Embryonic facial prominence (tissue), 1 donor: ENCODE data around the gene IMPG2.
"Not testable (repeated sequence)": the region's sequence is repeated elsewhere in the genome, so short reads cannot be mapped to it uniquely, and the experiment has no call there.

Source experiments
- DNase-seq: peaks from one replicate; pipeline ENCODE4 v3.0.0-alpha.2; 2016; ENCODE audit errors: extremely low spot score

The IMPG2 gene

GRCh38 chr3:101320475-101320874 lies at the start of gene IMPG2:
Gene IMPG2, minus strand, starts transcription at chr3:101320575. Its CDS starts 203 bp downstream, at chr3:101320372.
- DNase-seq: no peak

GRCh38 chr3:101362406-101362805 lies 42.0 kb upstream of the IMPG2 start:
- no peak for DNase-seq

DNA sequence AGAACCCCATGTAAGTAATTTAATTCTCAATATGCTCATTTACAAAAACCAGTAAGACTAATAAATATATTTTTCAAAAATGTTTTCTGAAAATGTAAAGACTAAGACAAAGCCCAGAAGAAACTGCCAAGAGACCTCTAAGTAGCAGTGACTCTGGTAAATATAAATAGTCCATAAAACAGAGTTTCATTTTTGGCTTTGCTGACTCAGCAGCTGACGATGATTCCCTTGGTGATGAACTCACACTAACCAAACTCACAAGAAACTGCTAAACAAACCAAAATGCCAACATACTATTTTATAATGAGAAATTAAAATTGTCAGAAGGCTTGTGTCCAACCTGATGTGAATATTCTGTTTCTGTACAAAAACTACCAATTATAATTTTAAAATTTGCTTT lies 31.5 kb upstream of the IMPG2 start:
- DNase-seq: no peak

GRCh38 chr3:101340591-101340990 lies 20.2 kb upstream of the IMPG2 start:
- DNase-seq: no peak

- DNase-seq: no peak
These were observed 13.5 kb upstream of the IMPG2 start for GRCh38 chr3:101333883-101334282.

DNA sequence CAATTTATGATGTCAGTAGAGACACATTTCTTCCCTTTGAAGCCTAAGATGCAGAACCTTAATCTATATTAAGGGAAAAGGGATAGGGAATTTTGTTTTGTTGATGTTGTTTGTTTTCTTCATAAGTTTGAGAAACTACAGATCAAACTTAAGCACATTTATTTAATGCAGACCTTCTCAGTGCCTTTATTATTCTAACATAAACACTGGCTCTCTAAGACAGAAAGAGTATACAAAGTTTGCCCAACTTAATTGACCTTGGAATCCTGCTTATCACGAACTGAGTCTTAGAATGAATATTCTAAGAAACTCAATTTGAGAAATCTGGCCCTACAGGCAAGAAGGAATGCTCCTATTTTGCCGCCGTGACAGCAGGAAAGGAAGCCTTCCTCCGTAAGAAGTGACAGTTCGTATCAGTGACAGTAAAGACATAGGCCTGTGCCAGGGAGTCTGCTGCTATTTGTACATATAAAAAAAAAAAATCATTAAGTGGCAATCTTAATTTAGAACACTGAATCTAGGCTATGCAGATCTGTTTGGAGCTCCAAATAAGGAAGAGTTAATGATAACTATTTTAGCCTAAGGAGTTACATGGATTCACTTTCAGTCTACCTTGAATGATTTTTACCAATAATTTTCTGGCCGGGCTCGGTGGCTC lies 8.8 kb upstream of the IMPG2 start:
- DNase-seq: no peak

DNA sequence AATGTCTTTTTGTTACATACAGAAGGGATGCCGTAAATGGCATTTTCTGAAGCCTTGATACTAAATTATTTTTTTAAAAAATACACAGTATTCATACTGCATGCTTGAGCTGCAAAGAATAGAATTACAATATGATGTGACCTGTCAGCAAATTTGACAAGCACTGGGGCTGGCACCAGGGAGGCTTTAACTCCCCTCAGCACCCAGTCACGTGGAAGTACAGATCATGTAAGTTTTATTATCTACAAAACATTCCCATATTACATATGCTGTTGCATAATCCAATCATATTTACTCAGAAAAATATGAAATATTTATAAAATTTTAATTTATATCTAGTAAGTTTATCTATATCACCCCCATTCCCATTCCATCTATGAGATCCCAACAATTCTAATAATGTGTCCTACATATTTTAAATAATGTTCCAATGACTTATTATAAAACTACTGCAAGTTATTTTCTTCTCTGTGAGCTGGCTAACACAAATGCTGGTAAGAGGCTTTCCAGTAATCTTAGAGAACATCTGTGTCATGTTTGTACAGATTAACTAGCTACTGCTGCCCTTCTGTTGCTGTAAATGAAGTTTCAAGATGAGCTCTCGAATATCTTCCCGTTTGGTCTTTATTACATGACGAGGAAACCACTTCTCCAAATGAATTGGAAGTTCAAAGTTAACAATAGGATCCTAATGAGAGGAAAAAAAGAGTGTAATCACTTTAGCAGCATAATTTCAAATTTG lies 5.2 kb upstream of the IMPG2 start:
- no peak for DNase-seq

DNA sequence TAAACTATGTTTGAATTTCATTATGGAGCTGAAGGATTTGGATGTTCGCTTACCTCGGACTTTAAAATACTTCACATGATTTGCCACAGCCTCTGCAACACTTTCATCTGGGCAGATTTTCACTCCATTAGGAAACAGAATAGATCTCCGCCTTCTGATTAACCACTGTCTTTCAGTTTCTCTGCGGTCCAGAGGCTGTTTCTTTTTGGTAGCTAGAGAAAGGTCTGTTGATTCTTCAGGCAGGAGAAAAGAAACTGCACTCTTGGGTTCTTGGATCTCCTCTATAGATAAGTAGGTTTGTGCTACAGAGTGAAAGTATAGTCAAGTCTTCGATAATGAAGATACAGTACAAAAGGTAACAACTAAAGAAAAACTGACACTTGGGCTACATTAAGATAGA lies 844 bp downstream of the IMPG2 start:
- DNase-seq: no peak

- DNase-seq: no peak
These were observed 7.8 kb downstream of the IMPG2 start for GRCh38 chr3:101312545-101312944.

DNA sequence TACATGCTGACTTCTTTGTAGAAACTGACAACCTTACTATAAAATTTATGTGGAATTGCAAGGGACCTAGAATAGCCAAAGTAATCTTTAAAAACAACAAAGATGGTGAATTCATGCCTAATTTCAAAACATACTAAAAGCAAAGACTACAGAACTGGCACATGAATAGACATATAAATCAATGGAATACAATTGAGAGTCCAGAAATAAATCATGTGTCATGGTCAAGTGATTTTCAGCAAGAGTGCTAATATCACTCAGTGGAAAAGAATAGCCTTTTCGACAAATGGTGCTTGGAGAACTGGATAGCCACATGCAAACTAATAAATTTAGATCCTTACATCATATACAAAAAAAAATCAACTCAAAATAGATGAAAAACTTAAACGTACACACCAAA lies 8.7 kb downstream of the IMPG2 start:
- no peak for DNase-seq

- no peak for DNase-seq
These were observed 9.4 kb downstream of the IMPG2 start for GRCh38 chr3:101310978-101311375.

GRCh38 chr3:101308147-101308772 lies 12.1 kb downstream of the IMPG2 start:
- not testable (repeated sequence) for DNase-seq

- DNase-seq: no peak
These were observed 16.5 kb downstream of the IMPG2 start for GRCh38 chr3:101303836-101304235.

DNA sequence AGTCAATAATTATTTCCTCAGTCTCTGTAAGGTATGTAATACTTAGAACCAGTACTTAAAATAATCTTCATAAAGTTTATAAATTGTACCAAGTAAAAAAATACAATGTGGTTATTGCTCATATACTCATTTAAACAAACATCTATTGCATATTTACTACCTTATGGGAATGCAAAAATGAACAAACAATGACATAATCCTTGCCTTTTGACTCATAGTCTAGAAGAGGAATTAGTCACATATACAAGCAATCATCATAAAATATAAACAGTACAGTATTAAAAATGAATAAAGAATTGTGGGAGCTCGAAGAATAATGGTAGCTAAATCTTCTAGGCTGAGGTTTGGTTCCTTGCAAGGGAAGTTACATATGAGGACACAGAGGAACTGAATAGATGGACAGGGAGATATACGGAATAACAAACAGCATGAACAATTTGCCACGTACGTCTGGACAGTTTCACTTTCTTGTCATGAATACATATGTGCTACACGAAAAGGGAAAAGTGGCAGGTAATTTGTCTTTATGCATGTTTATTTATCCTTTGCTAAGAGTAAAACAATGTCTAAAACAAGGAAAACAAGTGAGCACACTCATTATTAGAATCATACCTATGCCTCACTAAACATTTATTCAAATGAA lies 17.2 kb downstream of the IMPG2 start:
- no peak for DNase-seq

- no peak for DNase-seq
These were observed 20.3 kb downstream of the IMPG2 start for GRCh38 chr3:101300073-101300472.

DNA sequence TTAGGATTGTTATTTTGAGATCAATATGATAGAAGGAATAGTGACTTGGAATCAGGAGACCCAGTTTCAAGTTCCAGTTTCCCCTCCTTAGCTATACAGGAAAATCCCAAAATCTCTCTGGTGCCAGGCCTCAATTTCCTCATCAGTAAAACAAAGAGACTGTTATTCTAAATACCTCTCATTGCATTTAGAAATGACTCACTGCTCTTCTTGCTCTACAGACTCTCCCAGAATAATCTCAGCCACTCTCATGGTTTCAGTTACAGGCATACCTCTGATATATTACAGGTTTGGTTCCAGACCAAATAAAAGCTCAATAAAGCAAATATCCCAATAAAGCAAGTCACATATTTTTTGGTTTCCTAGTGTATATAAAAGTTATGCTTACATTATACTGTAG lies 28.3 kb downstream of the IMPG2 start:
- no peak for DNase-seq

- DNase-seq: no peak
These were observed 32.1 kb downstream of the IMPG2 start for GRCh38 chr3:101288294-101288693.

GRCh38 chr3:101284757-101285156 lies 35.6 kb downstream of the IMPG2 start:
- no peak for DNase-seq

- peak; percentile 11 for DNase-seq
These were observed 38.8 kb downstream of the IMPG2 start for GRCh38 chr3:101281521-101282030.

DNA sequence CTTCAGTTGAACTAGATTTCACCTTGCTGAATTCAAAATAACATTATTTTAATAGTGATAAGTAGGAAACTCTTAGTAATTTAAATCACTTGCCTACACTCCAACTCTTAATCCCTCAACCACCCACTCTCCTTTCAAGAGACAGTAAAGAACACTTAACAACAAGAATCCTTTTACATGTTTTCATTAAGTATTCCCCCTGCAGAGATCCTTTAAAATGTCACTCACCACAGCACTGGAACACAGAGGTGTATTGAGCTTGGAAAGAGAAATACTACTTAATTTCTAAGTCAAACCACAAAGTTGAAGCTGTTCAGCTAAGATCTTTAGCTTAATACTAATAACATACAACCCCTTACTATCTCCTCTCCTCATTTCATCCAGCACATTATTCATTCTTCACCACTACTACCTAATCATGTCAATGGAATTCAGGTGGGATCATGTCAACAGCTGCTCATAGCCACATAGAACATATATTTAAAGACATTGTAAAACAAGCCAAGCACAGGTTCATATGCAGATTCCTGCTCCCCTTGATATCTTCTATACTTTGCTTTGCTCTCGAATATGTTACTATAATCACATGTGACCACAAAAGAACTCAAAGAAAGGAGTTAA lies 40.5 kb downstream of the IMPG2 start:
- no peak for DNase-seq

GRCh38 chr3:101279162-101279561 lies 41.2 kb downstream of the IMPG2 start:
- no peak for DNase-seq

GRCh38 chr3:101278727-101279126 lies 41.6 kb downstream of the IMPG2 start:
- no peak for DNase-seq
